Neural cell (in vitro differentiated cells): ENCODE measurements around the gene MPZL1. TPM values are rescaled to one million over a fixed set of nuclear protein-coding genes. Genes with fewer than 3 reads are reported as not detected.

Experiments used
- H2AFZ ChIP-seq: fragments of 200-600, 300-800 bp; sonication (generic), shearing (Covaris generic); 2 replicates; pipeline ENCODE4 v1.6.0; 2014; ENCODE audit warnings: low read depth, mild to moderate bottlenecking, antibody characterized with exemption, low read length, moderate library complexity
- H3F3A ChIP-seq: fragments of 200-600 bp; shearing (Covaris generic); 2 replicates; pipeline ENCODE4 v1.6.1; 2016; ENCODE audit warnings: mild to moderate bottlenecking, moderate library complexity, mixed read lengths, antibody characterized with exemption, low read length; ENCODE audit not compliant: insufficient read depth, poor library complexity, severe bottlenecking
- H3K27ac ChIP-seq: fragments of 200-600, 300-800 bp; sonication (generic), shearing (Covaris generic); 2 replicates; pipeline ENCODE4 v1.5.1; 2014; ENCODE audit warnings: mild to moderate bottlenecking, low read length, moderate library complexity
- H3K27me3 ChIP-seq: fragments of 300-800, 200-600 bp; sonication (generic), shearing (Covaris generic); 2 replicates; pipeline ENCODE4 v1.6.0; 2014; ENCODE audit warnings: mild to moderate bottlenecking, low read depth, low read length, moderate library complexity; ENCODE audit not compliant: insufficient read depth
- H3K36me3 ChIP-seq: fragments of 300-800, 200-600 bp; sonication (generic), shearing (Covaris generic); 2 replicates; pipeline ENCODE4 v1.5.1; 2014; ENCODE audit warnings: mild to moderate bottlenecking, antibody characterized with exemption, low read length, moderate library complexity; ENCODE audit not compliant: insufficient read depth
- H3K4me2 ChIP-seq: fragments of 300-800, 200-600 bp; sonication (generic), shearing (Covaris generic); 2 replicates; pipeline ENCODE4 v1.6.0; 2014; ENCODE audit warnings: mild to moderate bottlenecking, low read length
- H3K4me3 ChIP-seq: fragments of 300-800, 200-600 bp; sonication (generic), shearing (Covaris generic); 2 replicates; pipeline ENCODE4 v1.5.1; 2014; ENCODE audit warnings: mild to moderate bottlenecking, low read length, moderate library complexity
- H3K79me2 ChIP-seq: fragments of 200-600 bp; shearing (Covaris generic); replicated peaks from 2 replicates; pipeline ENCODE4 v1.6.0; 2014; ENCODE audit warnings: mild to moderate bottlenecking, low read length, moderate library complexity; ENCODE audit not compliant: insufficient read depth
- H3K9ac ChIP-seq: fragments of 300-800, 200-600 bp; sonication (generic), shearing (Covaris generic); 2 replicates; pipeline ENCODE4 v1.6.1; 2016; ENCODE audit warnings: mild to moderate bottlenecking, low read length, mixed read lengths
- H3K9me2 ChIP-seq: fragments of 200-600 bp; shearing (Covaris generic); 2 replicates; pipeline ENCODE4 v1.6.1; 2016; ENCODE audit warnings: mild to moderate bottlenecking, low read length, mixed read lengths; ENCODE audit not compliant: insufficient read depth
- H3K9me3 ChIP-seq: fragments of 200-600, 300-800 bp; sonication (generic), shearing (Covaris generic); 2 replicates; pipeline ENCODE4 v1.6.1; 2016; ENCODE audit warnings: mild to moderate bottlenecking, mixed run types, low read length, moderate library complexity, mixed read lengths
- H4K20me1 ChIP-seq: fragments of 200-600 bp; shearing (Covaris generic); 2 replicates; pipeline ENCODE4 v1.6.1; 2016; ENCODE audit warnings: mild to moderate bottlenecking, mixed run types; ENCODE audit not compliant: insufficient read depth
- EP300 ChIP-seq: fragments of 450-650 bp; conservative IDR thresholded peaks from 2 replicates; pipeline ENCODE4 v1.6.1; 2014; ENCODE audit warnings: antibody characterized with exemption, mild to moderate bottlenecking, moderate library complexity; ENCODE audit not compliant: poor library complexity, severe bottlenecking
- EZH2 ChIP-seq: fragments of 200-600, 300-800 bp; shearing (Covaris generic), sonication (generic); IDR thresholded peaks from 2 replicates; pipeline ENCODE4 v1.6.1; 2014; ENCODE audit warnings: antibody characterized with exemption, low read length, borderline replicate concordance, mild to moderate bottlenecking; ENCODE audit not compliant: insufficient read depth, poor library complexity, severe bottlenecking
- MXI1 ChIP-seq: fragments of 450-650 bp; conservative IDR thresholded peaks from 2 replicates; pipeline ENCODE4 v1.6.1; 2014; ENCODE audit warnings: antibody characterized with exemption, mild to moderate bottlenecking; ENCODE audit not compliant: poor library complexity, severe bottlenecking
- POLR2AphosphoS5 ChIP-seq: IDR thresholded peaks from 2 replicates; pipeline ENCODE4 v1.6.1; 2012
- RAD21 ChIP-seq: fragments of 450-650 bp; conservative IDR thresholded peaks from 2 replicates; pipeline ENCODE4 v1.6.1; 2014; ENCODE audit warnings: antibody characterized with exemption, mild to moderate bottlenecking, moderate library complexity
- SMC3 ChIP-seq: fragments of 450-650 bp; conservative IDR thresholded peaks from 2 replicates; pipeline ENCODE4 v1.6.1; 2014; ENCODE audit warnings: antibody characterized with exemption, mild to moderate bottlenecking, moderate library complexity; ENCODE audit not compliant: poor library complexity
- TAF1 ChIP-seq: IDR thresholded peaks from 2 replicates; pipeline ENCODE4 v1.6.1; 2012; ENCODE audit warnings: low read depth
- polyA plus RNA-seq: library from polyadenylated mRNA; depleted of rRNA; stranded (reverse); fragments of >200 nt; gene quantifications from 2 replicates; pipeline ENCODE4 v1.2.3, GENCODE V29; 2014
- TF ChIP-seq, protein P1 (sequence below): IDR thresholded peaks from 2 replicates; pipeline ENCODE4 v1.6.1; 2012; ENCODE audit warnings: borderline replicate concordance
- TF ChIP-seq, protein P2 (sequence below): fragments of 450-650 bp; IDR thresholded peaks from 2 replicates; pipeline ENCODE4 v1.5.1; 2014; ENCODE audit warnings: antibody characterized with exemption, mild to moderate bottlenecking, moderate library complexity; ENCODE audit not compliant: poor library complexity, severe bottlenecking

MPZL1 gene
- polyA plus RNA-seq, 1 donor from 2014 or later: 167 TPM

DNA sequence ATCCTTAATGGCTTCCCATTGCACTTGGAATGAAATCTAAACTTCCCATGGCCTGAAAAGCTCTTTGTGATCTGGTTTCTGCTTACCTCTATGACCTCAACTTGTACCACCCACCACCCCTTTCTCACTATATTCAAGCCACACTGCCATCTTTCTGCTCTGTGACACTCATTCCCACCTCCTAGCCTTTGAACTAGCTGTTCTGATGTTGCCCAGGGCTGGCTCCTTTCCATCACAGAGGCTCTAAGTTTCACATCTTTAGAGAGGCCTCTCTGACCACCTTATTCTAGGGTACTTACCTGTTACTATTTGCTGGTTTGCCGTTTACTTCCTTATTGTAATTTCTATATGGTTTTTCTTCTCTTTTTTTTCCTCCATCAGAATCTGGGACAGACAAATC is 4.2 kb downstream of the MPZL1 start:
- peaks cover 42% of the 10 kb centered on the region for H3K79me2 ChIP-seq
- H3K9me2 ChIP-seq: no peaks in the 10 kb centered on the region
- no peaks in the 10 kb centered on the region for H3K9me3 ChIP-seq
- H3K9ac ChIP-seq: no peak overlapping the region
- no peak for TF ChIP-seq EZH2
- TF ChIP-seq, protein P1, sequence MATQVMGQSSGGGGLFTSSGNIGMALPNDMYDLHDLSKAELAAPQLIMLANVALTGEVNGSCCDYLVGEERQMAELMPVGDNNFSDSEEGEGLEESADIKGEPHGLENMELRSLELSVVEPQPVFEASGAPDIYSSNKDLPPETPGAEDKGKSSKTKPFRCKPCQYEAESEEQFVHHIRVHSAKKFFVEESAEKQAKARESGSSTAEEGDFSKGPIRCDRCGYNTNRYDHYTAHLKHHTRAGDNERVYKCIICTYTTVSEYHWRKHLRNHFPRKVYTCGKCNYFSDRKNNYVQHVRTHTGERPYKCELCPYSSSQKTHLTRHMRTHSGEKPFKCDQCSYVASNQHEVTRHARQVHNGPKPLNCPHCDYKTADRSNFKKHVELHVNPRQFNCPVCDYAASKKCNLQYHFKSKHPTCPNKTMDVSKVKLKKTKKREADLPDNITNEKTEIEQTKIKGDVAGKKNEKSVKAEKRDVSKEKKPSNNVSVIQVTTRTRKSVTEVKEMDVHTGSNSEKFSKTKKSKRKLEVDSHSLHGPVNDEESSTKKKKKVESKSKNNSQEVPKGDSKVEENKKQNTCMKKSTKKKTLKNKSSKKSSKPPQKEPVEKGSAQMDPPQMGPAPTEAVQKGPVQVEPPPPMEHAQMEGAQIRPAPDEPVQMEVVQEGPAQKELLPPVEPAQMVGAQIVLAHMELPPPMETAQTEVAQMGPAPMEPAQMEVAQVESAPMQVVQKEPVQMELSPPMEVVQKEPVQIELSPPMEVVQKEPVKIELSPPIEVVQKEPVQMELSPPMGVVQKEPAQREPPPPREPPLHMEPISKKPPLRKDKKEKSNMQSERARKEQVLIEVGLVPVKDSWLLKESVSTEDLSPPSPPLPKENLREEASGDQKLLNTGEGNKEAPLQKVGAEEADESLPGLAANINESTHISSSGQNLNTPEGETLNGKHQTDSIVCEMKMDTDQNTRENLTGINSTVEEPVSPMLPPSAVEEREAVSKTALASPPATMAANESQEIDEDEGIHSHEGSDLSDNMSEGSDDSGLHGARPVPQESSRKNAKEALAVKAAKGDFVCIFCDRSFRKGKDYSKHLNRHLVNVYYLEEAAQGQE: no peak
- H3K27ac ChIP-seq: no peak overlapping the region
- H3K36me3 ChIP-seq: peaks cover 6% of the 10 kb centered on the region
- no peak overlapping the region for H2AFZ ChIP-seq
- H3K27me3 ChIP-seq: no peaks in the 10 kb centered on the region
- no peak overlapping the region for H3K4me3 ChIP-seq
- no peak overlapping the region for H3K4me2 ChIP-seq
- peaks cover 5% of the 10 kb centered on the region for H3F3A ChIP-seq
- no peaks in the 10 kb centered on the region for H4K20me1 ChIP-seq

DNA sequence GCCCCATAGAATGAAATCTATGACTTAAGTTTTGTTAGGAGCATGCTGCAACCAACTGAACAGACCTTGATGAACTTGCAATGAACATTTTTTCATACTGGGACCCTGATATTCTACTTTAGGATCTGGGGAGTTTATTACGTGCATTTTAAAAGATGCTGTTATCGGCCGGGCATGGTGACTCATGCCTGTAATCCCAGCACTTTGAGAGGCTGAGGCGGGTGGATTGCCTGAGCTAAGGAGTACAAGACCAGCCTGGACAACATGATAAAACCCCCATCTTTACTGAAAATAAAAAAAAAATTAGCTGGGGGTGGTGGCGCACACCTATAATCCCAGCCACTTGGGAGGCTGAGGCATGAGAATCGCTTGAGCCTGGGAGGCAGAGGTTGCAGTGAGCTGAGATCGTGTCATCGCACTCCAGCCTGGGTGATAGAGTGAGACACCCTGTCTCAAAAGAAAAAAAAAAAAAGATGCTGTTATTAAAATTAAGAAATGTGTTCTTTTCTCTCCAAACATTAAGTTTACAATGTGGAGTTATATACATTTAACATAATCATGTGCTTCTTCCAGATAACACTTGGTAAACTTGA is 7.1 kb downstream of the MPZL1 start:
- Histone ChIP-seq H3K4me2 (no peak overlapping the region), H3K27me3 (no peaks in the 10 kb centered on the region), H3K9ac (no peak overlapping the region), H3K79me2 (peaks cover 26% of the 10 kb centered on the region), H2AFZ (no peak overlapping the region), H4K20me1 (no peaks in the 10 kb centered on the region), H3F3A (no peaks in the 10 kb centered on the region), H3K36me3 (peaks cover 6% of the 10 kb centered on the region), H3K9me2 (no peaks in the 10 kb centered on the region), H3K27ac (no peak overlapping the region), H3K4me3 (no peak overlapping the region), H3K9me3 (no peaks in the 10 kb centered on the region)
- TF ChIP-seq EP300 (no peak), TAF1 (no peak), EZH2 (no peak), POLR2AphosphoS5 (no peak), MXI1 (no peak), SMC3 (no peak), RAD21 (no peak)
- TF ChIP-seq, protein P2, sequence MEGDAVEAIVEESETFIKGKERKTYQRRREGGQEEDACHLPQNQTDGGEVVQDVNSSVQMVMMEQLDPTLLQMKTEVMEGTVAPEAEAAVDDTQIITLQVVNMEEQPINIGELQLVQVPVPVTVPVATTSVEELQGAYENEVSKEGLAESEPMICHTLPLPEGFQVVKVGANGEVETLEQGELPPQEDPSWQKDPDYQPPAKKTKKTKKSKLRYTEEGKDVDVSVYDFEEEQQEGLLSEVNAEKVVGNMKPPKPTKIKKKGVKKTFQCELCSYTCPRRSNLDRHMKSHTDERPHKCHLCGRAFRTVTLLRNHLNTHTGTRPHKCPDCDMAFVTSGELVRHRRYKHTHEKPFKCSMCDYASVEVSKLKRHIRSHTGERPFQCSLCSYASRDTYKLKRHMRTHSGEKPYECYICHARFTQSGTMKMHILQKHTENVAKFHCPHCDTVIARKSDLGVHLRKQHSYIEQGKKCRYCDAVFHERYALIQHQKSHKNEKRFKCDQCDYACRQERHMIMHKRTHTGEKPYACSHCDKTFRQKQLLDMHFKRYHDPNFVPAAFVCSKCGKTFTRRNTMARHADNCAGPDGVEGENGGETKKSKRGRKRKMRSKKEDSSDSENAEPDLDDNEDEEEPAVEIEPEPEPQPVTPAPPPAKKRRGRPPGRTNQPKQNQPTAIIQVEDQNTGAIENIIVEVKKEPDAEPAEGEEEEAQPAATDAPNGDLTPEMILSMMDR: no peak
- TF ChIP-seq, protein P1: no peak
